KMS-11 (cell line): ENCODE results near the gene SLC6A1.

Source experiments
- H2AFZ ChIP-seq: fragments of 200-600 bp; sonication (generic); 2 replicates; pipeline ENCODE4 v1.6.1; 2016; ENCODE audit warnings: antibody characterized with exemption, mixed run types, low read depth
- H3K27ac ChIP-seq: fragments of 200-600 bp; sonication (generic); 2 replicates; pipeline ENCODE4 v1.6.1; 2016; ENCODE audit warnings: mild to moderate bottlenecking, mixed run types
- H3K27me3 ChIP-seq: fragments of 200-600 bp; sonication (generic); 2 replicates; pipeline ENCODE4 v1.6.1; 2017; ENCODE audit warnings: mild to moderate bottlenecking, low read depth, mixed run types, moderate library complexity; ENCODE audit not compliant: insufficient read depth
- H3K36me3 ChIP-seq: fragments of 200-600 bp; sonication (generic); 2 replicates; pipeline ENCODE4 v1.6.1; 2017; ENCODE audit warnings: mild to moderate bottlenecking, mixed run types; ENCODE audit not compliant: insufficient read depth
- H3K4me1 ChIP-seq: fragments of 200-600 bp; sonication (generic); 2 replicates; pipeline ENCODE4 v1.6.1; 2016; ENCODE audit warnings: mild to moderate bottlenecking, low read depth, mixed run types; ENCODE audit not compliant: poor library complexity, severe bottlenecking
- H3K4me2 ChIP-seq: fragments of 200-600 bp; sonication (generic); 2 replicates; pipeline ENCODE4 v1.7.0; 2016; ENCODE audit warnings: mild to moderate bottlenecking, mixed run types
- H3K4me3 ChIP-seq: fragments of 200-600 bp; sonication (generic); IDR thresholded peaks from 2 replicates; pipeline ENCODE4 v1.6.1; 2017; ENCODE audit warnings: low read depth, low read length, mixed read lengths; ENCODE audit not compliant: insufficient read depth
- H3K79me2 ChIP-seq: fragments of 200-600 bp; sonication (generic); 2 replicates; pipeline ENCODE4 v1.6.1; 2016; ENCODE audit warnings: low read depth, mixed run types; ENCODE audit not compliant: insufficient read depth
- H3K9ac ChIP-seq: fragments of 200-600 bp; sonication (generic); 2 replicates; pipeline ENCODE4 v1.6.1; 2016; ENCODE audit warnings: mild to moderate bottlenecking, mixed run types
- H4K20me1 ChIP-seq: fragments of 200-600 bp; sonication (generic); 2 replicates; pipeline ENCODE4 v1.6.1; 2016; ENCODE audit warnings: mild to moderate bottlenecking, mixed run types; ENCODE audit not compliant: insufficient read depth
- TF ChIP-seq, protein P1 (sequence below): fragments of 200-600 bp; sonication (generic); conservative IDR thresholded peaks from 2 replicates; pipeline ENCODE4 v1.6.1; 2017; ENCODE audit warnings: low read depth, mild to moderate bottlenecking, antibody characterized with exemption, low read length, moderate library complexity, mixed read lengths

Gene SLC6A1

DNA sequence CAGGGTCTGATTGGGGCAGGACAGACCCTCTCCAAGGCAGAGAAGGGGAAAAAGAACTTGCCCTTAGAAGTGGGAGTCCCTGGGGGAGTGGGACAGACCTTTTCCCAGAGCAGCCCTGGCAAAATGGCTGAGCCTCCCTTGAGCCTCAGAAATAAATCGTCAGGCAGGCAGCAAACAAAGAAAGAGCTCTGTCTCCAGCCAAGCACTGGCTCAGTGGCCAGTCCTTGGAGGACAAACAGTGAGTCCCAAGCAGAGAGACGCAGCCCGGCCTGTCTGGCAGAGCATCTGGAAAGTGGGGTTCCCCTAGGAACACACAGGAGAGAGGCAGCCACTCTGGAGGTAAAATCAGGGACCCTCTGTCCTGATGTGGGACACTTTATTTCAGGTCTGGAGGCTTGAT is 1.8 kb downstream of the SLC6A1 start:
- Histone ChIP-seq H2AFZ (no peak overlapping the region), H3K9ac (no peak overlapping the region), H3K4me2 (no peak overlapping the region), H3K36me3 (no peaks in the 10 kb centered on the region), H3K4me3 (no peak overlapping the region), H4K20me1 (no peaks in the 10 kb centered on the region), H3K27me3 (no peaks in the 10 kb centered on the region), H3K27ac (no peak overlapping the region), H3K4me1 (no peaks in the 10 kb centered on the region), H3K79me2 (no peaks in the 10 kb centered on the region)
- TF ChIP-seq, protein P1, sequence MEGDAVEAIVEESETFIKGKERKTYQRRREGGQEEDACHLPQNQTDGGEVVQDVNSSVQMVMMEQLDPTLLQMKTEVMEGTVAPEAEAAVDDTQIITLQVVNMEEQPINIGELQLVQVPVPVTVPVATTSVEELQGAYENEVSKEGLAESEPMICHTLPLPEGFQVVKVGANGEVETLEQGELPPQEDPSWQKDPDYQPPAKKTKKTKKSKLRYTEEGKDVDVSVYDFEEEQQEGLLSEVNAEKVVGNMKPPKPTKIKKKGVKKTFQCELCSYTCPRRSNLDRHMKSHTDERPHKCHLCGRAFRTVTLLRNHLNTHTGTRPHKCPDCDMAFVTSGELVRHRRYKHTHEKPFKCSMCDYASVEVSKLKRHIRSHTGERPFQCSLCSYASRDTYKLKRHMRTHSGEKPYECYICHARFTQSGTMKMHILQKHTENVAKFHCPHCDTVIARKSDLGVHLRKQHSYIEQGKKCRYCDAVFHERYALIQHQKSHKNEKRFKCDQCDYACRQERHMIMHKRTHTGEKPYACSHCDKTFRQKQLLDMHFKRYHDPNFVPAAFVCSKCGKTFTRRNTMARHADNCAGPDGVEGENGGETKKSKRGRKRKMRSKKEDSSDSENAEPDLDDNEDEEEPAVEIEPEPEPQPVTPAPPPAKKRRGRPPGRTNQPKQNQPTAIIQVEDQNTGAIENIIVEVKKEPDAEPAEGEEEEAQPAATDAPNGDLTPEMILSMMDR = no peak

DNA sequence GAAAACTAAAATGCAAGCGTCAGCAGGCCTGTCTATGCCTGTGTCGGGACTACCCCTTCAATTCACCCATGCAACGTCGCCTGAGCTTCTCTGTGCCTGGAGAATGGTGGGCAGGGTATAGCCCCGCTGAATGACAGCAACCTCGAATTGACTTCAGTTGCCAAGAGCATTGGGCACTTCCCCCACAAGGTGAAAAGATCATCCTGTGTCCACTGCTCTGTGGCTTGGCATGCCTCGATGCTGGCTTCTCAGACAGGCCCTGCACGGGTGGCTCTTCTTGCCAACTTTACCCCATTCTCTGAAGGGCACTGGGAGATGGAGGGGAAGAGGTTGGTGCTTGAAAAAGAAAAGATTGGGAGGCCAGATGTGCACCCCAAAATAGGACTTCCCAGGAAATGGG is 3.3 kb downstream of the SLC6A1 start:
- TF ChIP-seq, protein P1 = no peak
- H3K27ac ChIP-seq = no peak overlapping the region
- H3K27me3 ChIP-seq = no peaks in the 10 kb centered on the region
- H2AFZ ChIP-seq = no peak overlapping the region
- no peaks in the 10 kb centered on the region for H4K20me1 ChIP-seq
- no peak overlapping the region for H3K4me2 ChIP-seq
- H3K36me3 ChIP-seq = no peaks in the 10 kb centered on the region
- H3K9ac ChIP-seq = no peak overlapping the region
- H3K4me3 ChIP-seq = no peak overlapping the region
- no peaks in the 10 kb centered on the region for H3K4me1 ChIP-seq
- no peaks in the 10 kb centered on the region for H3K79me2 ChIP-seq

DNA sequence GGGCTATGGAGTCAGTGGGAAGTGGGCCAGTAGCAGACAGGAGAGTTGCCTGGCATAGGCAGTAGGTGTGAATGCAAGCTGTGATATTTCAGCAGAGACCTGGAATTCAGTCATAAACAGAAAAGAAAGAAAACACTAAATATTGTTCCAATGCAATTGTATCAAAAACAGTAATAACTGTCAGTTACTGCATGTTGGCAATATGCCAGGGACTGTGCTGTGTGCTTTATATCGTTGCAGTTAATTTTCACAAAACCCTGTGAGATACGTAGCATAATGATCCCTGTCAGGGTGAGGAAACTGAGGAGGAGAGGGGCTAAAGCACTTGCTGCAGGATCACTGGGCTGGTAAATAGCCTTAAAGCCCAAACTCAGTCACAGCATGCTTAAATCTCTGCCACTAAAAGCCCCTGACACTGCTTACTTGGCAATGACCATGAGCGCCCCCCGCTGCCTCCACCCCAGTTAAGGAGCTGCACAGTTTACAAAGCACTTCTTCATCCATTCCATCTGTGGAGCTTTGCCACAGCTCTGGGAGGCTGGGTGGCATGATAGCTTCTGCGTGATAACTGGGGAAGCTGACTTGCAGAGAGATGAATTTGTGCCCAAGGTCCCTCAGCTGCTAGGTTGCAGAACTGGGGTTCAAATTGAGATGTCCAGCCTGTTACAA is 3.9 kb downstream of the SLC6A1 start:
- no peaks in the 10 kb centered on the region for H3K27me3 ChIP-seq
- H3K79me2 ChIP-seq = no peaks in the 10 kb centered on the region
- no peaks in the 10 kb centered on the region for H4K20me1 ChIP-seq
- H3K36me3 ChIP-seq = no peaks in the 10 kb centered on the region
- H3K27ac ChIP-seq = no peak overlapping the region
- TF ChIP-seq, protein P1 = no peak
- no peak overlapping the region for H3K9ac ChIP-seq
- H3K4me3 ChIP-seq = no peak overlapping the region
- H3K4me2 ChIP-seq = no peak overlapping the region
- H3K4me1 ChIP-seq = no peaks in the 10 kb centered on the region
- no peak overlapping the region for H2AFZ ChIP-seq

DNA sequence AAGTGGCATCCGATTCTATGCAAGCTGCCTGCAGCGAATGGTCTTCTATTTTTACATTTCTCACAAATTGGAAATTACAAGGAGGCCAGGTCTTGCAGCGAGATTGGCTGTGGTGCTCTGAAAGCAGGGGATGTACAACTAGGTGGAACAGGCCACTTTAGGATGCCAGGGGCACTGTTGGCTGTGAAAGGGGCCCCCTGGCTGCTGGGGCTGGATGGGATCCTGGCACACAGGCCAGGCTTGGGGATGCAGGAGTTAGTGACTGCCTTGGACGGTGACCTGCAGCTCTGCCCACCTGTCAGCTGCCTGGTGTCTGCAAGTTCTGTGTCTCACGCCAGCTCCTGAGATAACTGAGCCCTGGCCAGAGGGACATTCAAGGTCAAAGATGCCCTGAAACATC is 4.6 kb downstream of the SLC6A1 start:
- Histone ChIP-seq H3K27ac (no peak overlapping the region), H3K9ac (no peak overlapping the region), H3K4me1 (no peaks in the 10 kb centered on the region), H3K4me3 (no peak overlapping the region), H2AFZ (no peak overlapping the region), H3K79me2 (no peaks in the 10 kb centered on the region), H4K20me1 (no peaks in the 10 kb centered on the region), H3K4me2 (no peak overlapping the region), H3K36me3 (no peaks in the 10 kb centered on the region), H3K27me3 (no peaks in the 10 kb centered on the region)
- TF ChIP-seq, protein P1 = no peak
